B cell (primary cell): ENCODE results near the gene RING1. TPM values are rescaled to one million over a fixed set of nuclear protein-coding genes. Genes with fewer than 3 reads are reported as not detected.

Source experiments
- ATAC-seq: fragments of 200-7000 bp; cut with Tn5 transposase; one replicate; pipeline ENCODE4 v1.10.0; 2021; ENCODE audit warnings: low read depth, mild to moderate bottlenecking, moderate number of reproducible peaks, moderate library complexity
- CTCF ChIA-PET: fragments of 350-600 bp; sonication (Branson Sonifier 250); formaldehyde crosslinking; loops from one replicate; lab custom pipeline; 2021; ENCODE audit warnings: antibody characterized with exemption, inconsistent platforms; lab: Charles Lee
- POLR2A ChIA-PET: fragments of 350-600 bp; sonication (Branson Sonifier 250); formaldehyde crosslinking; loops from one replicate; lab custom pipeline; 2021; ENCODE audit warnings: antibody characterized with exemption; lab: Charles Lee
- DNase-seq: peaks from one replicate; pipeline ENCODE4 v3.0.0; 2013
- H2AFZ ChIP-seq: 2 replicates; pipeline ENCODE4 v1.6.1; 2012; ENCODE audit warnings: mild to moderate bottlenecking, low read depth, low read length; ENCODE audit not compliant: insufficient read depth, poor library complexity, severe bottlenecking
- H3K27ac ChIP-seq, 2 donors: 1 replicate in 1 of 2; 2 replicates in 1 of 2; pipeline ENCODE4 v1.5.1; 2012 to 2013; ENCODE audit warnings: low read length in 2 of 2, mild to moderate bottlenecking in 2 of 2, moderate library complexity in 1 of 2
- H3K27me3 ChIP-seq, 4 experiments: fragments of 200-600 bp in 1 of 4; sonication (generic) in 1 of 4; replicated peaks in 1 of 4; 1 replicate in 2 of 4; 2 replicates in 2 of 4; pipeline versions ENCODE4 v1.6.1 to v1.7.0; 2013 to 2016; ENCODE audit warnings: low read length in 3 of 4, mild to moderate bottlenecking in 2 of 4, mixed read lengths in 1 of 4, moderate library complexity in 1 of 4; ENCODE audit not compliant: insufficient read depth in 4 of 4, control insufficient read depth in 3 of 4; ENCODE audit errors: control extremely low read depth in 1 of 4
- H3K36me3 ChIP-seq, 2 experiments: replicated peaks in 1 of 2; 1 replicate in 1 of 2; 2 replicates in 1 of 2; pipeline versions ENCODE4 v1.6.1 to v1.7.1; 2013; ENCODE audit warnings: low read length in 1 of 2; ENCODE audit not compliant: insufficient read depth in 2 of 2, control insufficient read depth in 1 of 2; ENCODE audit errors: control extremely low read depth in 1 of 2, extremely low read depth in 1 of 2
- H3K4me1 ChIP-seq, 2 donors: fragments of 200-600 bp in 1 of 2; sonication (generic) in 1 of 2; 1 replicate in 1 of 2; 2 replicates in 1 of 2; pipeline versions ENCODE4 v1.5.1 to v1.6.1; 2013 to 2017; ENCODE audit warnings: low read length in 2 of 2; ENCODE audit not compliant: control insufficient read depth in 2 of 2, insufficient read depth in 2 of 2
- H3K4me2 ChIP-seq: replicated peaks from 2 replicates; pipeline ENCODE3; 2012; ENCODE audit warnings: mild to moderate bottlenecking, low read depth, low read length; ENCODE audit not compliant: poor library complexity, severe bottlenecking
- H3K4me3 ChIP-seq, 5 experiments: fragments of 200-600 bp in 1 of 5; sonication (generic) in 1 of 5; 1 replicate in 3 of 5; 2 replicates in 2 of 5; pipeline versions ENCODE4 v1.5.1 to v1.7.0; 2011 to 2016; ENCODE audit warnings: low read length in 4 of 5, mild to moderate bottlenecking in 4 of 5, low read depth in 2 of 5, control low read depth in 1 of 5, moderate library complexity in 1 of 5; ENCODE audit not compliant: insufficient read depth in 1 of 5; ENCODE audit errors: control extremely low read depth in 1 of 5, extremely low read depth in 1 of 5
- H3K79me2 ChIP-seq: fragments of 200-600 bp; sonication (generic); one replicate; pipeline ENCODE4 v1.6.0; 2016; ENCODE audit warnings: low read length; ENCODE audit not compliant: control insufficient read depth, insufficient read depth
- H3K9ac ChIP-seq: fragments of 200-600 bp; sonication (generic); 2 replicates; pipeline ENCODE4 v1.6.1; 2017; ENCODE audit warnings: mild to moderate bottlenecking, low read length, moderate library complexity
- H3K9me3 ChIP-seq, 3 donors: one replicate each; pipeline versions ENCODE4 v1.6.1 to v1.7.1; 2013; ENCODE audit warnings: low read length in 2 of 3; ENCODE audit not compliant: control insufficient read depth in 2 of 3, insufficient read depth in 1 of 3; ENCODE audit errors: control extremely low read depth in 1 of 3
- H4K20me1 ChIP-seq: 2 replicates; pipeline ENCODE4 v1.6.0; 2012; ENCODE audit warnings: mild to moderate bottlenecking, low read length; ENCODE audit not compliant: insufficient read depth, control insufficient read depth, poor library complexity, severe bottlenecking
- H3K27ac Mint-ChIP-seq: one replicate; pipeline ENCODE4 v1.8.0; 2021; ENCODE audit warnings: mixed read lengths
- H3K27me3 Mint-ChIP-seq: one replicate; pipeline ENCODE4 v1.8.0; 2021; ENCODE audit warnings: mixed read lengths
- H3K4me1 Mint-ChIP-seq: one replicate; pipeline ENCODE4 v1.8.0; 2021; ENCODE audit warnings: mixed read lengths
- H3K4me3 Mint-ChIP-seq: one replicate; pipeline ENCODE4 v1.8.0; 2021; ENCODE audit warnings: mixed read lengths
- H3K9me3 Mint-ChIP-seq: one replicate; pipeline ENCODE4 v1.8.0; 2022; ENCODE audit warnings: mixed read lengths; ENCODE audit not compliant: insufficient read depth
- EZH2 ChIP-seq: IDR thresholded peaks from 2 replicates; pipeline ENCODE4 v1.6.1; 2012; ENCODE audit warnings: borderline replicate concordance, low read depth, mild to moderate bottlenecking, moderate library complexity, low read length; ENCODE audit not compliant: insufficient read depth, poor library complexity, severe bottlenecking
- WGBS: methylation state at CpG from one replicate; pipeline ENCODE4 v1.1.5; 2013; ENCODE audit warnings: missing lambda C conversion rate; ENCODE audit not compliant: insufficient coverage; 5-methylcytosine and 5-hydroxymethylcytosine counted together
- intact Hi-C: fragments of 100-400 bp; cut with micrococcal nuclease; formaldehyde crosslinking; loops from one replicate; pipeline ENCODE4 v1.10.0; 2022
- polyA plus RNA-seq: library from polyadenylated mRNA; depleted of rRNA; stranded (reverse); fragments of >200 nt; gene quantifications from 2 replicates; pipeline ENCODE4 v1.2.3, GENCODE V29; 2012
- total RNA-seq, 2 donors: library from RNA; stranded (reverse); fragments of 120-200 nt in 1 of 2; gene quantifications; 1 replicate in 1 of 2; 2 replicates in 1 of 2; pipeline versions ENCODE4 v1.2.3 to v1.2.4, GENCODE V29; 2013 to 2022
- TF ChIP-seq, protein P1 (sequence below): fragments of 200-600 bp; IDR thresholded peaks from one replicate; pipeline ENCODE4 v1.8.0; 2022; ENCODE audit warnings: antibody characterized with exemption, mild to moderate bottlenecking

RING1 gene
- total and polyA plus RNA-seq, 2 donors (not counting 1 experiment from before 2014, with no cell fraction given) = 37.1 to 44.2 TPM

DNA sequence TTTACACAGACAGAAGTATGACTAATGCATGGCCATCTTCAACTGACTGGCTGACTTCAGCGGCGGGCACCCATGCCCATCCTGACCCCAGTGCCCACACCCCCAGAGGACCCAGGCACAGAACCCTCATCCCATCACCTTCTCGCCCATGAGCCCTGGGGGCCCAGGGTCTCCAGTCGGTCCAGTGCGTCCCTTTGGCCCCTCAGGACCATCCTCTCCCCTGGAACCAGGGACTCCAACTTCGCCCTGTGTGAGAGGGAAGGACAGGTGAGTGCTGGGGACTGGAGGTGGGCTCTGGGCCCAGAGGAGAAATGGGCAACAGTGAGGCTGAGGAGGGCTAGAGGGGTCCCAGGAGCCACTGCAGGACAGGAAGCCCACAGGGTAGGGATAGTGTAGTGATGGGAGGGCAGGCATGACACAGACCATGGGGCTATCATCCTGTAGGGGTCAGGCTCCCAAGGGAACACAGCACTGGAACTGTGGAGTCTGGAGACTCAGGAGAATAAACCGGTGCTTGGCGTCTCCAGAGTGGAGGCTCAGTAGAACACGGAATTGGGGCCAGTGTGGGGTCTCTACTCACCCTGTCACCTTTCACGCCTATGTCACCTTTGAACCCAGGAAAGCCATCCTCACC, 32.7 kb upstream of the RING1 start:
- Histone ChIP-seq H3K27ac (no peak overlapping the region), H3K9ac (no peak overlapping the region), H3K4me1 (peaks cover 0 to 5% of the 10 kb centered on the region in 2 donors), H2AFZ (no peak overlapping the region), H3K4me3 (no peak overlapping the region), H3K4me2 (no peak overlapping the region), H4K20me1 (no peaks in the 10 kb centered on the region), H3K27me3 (peaks cover 0 to 14% (median 6%) of the 10 kb centered on the region in 4 experiments), H3K79me2 (no peaks in the 10 kb centered on the region), H3K9me3 (no peaks in the 10 kb centered on the region), H3K36me3 (no peaks in the 10 kb centered on the region)
- ChIA-PET CTCF (interaction anchor here (0.8 to 1.0 kb wide), 2 partner anchors 14 to 49 kb away, joined by 3 read pairs; no protein-coding TSS in a partner anchor), POLR2A (no interaction called here)
- TF ChIP-seq, protein P1, sequence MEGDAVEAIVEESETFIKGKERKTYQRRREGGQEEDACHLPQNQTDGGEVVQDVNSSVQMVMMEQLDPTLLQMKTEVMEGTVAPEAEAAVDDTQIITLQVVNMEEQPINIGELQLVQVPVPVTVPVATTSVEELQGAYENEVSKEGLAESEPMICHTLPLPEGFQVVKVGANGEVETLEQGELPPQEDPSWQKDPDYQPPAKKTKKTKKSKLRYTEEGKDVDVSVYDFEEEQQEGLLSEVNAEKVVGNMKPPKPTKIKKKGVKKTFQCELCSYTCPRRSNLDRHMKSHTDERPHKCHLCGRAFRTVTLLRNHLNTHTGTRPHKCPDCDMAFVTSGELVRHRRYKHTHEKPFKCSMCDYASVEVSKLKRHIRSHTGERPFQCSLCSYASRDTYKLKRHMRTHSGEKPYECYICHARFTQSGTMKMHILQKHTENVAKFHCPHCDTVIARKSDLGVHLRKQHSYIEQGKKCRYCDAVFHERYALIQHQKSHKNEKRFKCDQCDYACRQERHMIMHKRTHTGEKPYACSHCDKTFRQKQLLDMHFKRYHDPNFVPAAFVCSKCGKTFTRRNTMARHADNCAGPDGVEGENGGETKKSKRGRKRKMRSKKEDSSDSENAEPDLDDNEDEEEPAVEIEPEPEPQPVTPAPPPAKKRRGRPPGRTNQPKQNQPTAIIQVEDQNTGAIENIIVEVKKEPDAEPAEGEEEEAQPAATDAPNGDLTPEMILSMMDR = no peak
- TF ChIP-seq EZH2 = no peak
- ATAC-seq = no peak
- H3K27ac Mint-ChIP-seq = no peak overlapping the region
- WGBS = 92% methylated on average over 5 of the region's 10 CpGs
- DNase-seq = no peak
- peaks cover 21% of the 10 kb centered on the region for H3K27me3 Mint-ChIP-seq
- H3K9me3 Mint-ChIP-seq = no peaks in the 10 kb centered on the region
- intact Hi-C loops = no loop called here
- H3K4me3 Mint-ChIP-seq = no peak overlapping the region
- peaks cover 2% of the 10 kb centered on the region for H3K4me1 Mint-ChIP-seq

DNA sequence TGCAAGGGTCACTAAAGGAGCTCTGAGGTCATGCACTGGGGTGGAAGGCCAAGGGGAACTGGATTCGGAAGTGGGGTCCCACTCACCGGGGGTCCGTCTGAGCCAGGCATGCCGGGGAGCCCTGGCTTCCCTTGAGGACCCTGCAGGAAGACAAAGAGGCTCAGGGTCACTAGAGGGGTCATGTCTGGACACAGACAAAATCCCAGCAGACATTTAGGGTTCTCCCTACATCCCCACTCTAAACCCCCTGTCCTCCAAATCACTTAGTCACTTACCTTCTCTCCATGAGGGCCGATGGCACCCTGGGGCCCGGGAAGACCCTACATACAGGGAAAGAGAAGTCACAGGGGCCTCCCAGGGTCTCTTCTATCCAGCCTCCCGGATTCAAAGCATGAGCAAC, 31.4 kb upstream of the RING1 start:
- peaks cover 0 to 5% of the 10 kb centered on the region in 2 donors for H3K4me1 ChIP-seq
- Mint-ChIP-seq H3K27ac (no peak overlapping the region), H3K4me1 (no peaks in the 10 kb centered on the region), H3K9me3 (no peaks in the 10 kb centered on the region), H3K27me3 (peaks cover 21% of the 10 kb centered on the region), H3K4me3 (no peak overlapping the region)
- ATAC-seq (no peak), DNase-seq (no peak)
- ChIA-PET CTCF (no interaction called here), POLR2A (no interaction called here)
- peaks cover 0 to 14% (median 6%) of the 10 kb centered on the region in 4 experiments for H3K27me3 ChIP-seq
- H3K9me3 ChIP-seq = no peaks in the 10 kb centered on the region
- intact Hi-C loops = no loop called here
- no peak overlapping the region for H2AFZ ChIP-seq
- no peaks in the 10 kb centered on the region for H3K79me2 ChIP-seq
- no peak overlapping the region for H3K27ac ChIP-seq
- no peak overlapping the region for H3K4me3 ChIP-seq
- no peaks in the 10 kb centered on the region for H3K36me3 ChIP-seq
- H3K9ac ChIP-seq = no peak overlapping the region
- WGBS = 94% methylated on average over 4 of the region's 7 CpGs
- no peak for TF ChIP-seq EZH2
- TF ChIP-seq, protein P1 = no peak
- H4K20me1 ChIP-seq = no peaks in the 10 kb centered on the region
- no peak overlapping the region for H3K4me2 ChIP-seq
